KBM-7 (cell line): Measurements from ENCODE around the gene DENND1B.
"Not testable (repeated sequence)": the region's sequence is repeated elsewhere in the genome, so short reads cannot be mapped to it uniquely, and the experiment has no call there.

Experiments used
- DNase-seq: peaks from one replicate; pipeline ENCODE4 v3.0.0-alpha.2; 2015
- in situ Hi-C: fragments of 300-500 bp; cut with MboI; formaldehyde crosslinking; loops from 2 replicates; pipeline ENCODE4 v1.14.3; 2020; ENCODE audit warnings: low sequenced_read_pairs, low pct_unique_long_range_greater_than_20kb, mixed read lengths

Gene DENND1B

GRCh38 chr1:197763307-197763706, 12.0 kb downstream of the DENND1B start:
- in situ Hi-C loops, result no loop called here
- DNase-seq, result no peak

DNA sequence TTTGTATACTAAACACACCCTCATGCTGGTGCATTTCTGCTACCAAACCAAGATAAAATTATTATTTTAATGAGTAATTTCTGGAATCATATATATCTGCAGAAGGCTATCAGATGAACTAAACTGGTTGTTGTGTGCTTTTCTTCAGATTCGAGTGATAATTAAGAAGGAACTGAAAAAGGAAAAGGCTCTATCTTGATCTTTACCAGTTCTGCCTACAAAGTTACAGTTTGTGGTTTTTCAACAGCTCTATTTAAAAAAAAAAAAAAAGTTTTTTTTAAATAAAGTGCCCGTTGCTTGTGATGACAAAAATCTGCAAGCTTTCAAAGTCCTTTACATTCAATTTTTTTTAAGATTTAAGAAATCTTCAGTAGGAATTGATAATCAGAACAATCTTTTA, 13.6 kb downstream of the DENND1B start:
- peak; percentile 48 for DNase-seq
- in situ Hi-C loops, result no loop called here

DNA sequence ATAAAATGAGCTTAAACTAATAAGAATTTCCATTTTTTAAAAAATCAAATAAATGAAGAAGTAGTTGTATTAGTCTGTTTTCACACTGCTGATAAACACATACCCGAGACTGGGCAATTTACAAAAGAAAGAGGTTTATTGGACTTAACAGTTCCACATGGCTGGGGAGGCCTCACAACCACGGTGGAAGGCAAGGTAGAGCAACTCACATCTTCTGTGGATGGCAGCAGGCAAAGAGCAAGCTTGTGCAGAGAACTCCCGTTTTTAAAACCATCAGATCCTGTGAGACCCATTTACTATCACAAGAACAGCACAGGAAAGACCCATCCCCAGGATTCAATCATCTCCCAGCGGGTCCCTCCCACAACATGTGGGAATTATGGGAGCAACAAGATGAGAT, 19.7 kb downstream of the DENND1B start:
- DNase-seq, in situ Hi-C loops: not testable (repeated sequence)

GRCh38 chr1:197752652-197753164, 22.6 kb downstream of the DENND1B start:
- in situ Hi-C loops, DNase-seq: not testable (repeated sequence)

DNA sequence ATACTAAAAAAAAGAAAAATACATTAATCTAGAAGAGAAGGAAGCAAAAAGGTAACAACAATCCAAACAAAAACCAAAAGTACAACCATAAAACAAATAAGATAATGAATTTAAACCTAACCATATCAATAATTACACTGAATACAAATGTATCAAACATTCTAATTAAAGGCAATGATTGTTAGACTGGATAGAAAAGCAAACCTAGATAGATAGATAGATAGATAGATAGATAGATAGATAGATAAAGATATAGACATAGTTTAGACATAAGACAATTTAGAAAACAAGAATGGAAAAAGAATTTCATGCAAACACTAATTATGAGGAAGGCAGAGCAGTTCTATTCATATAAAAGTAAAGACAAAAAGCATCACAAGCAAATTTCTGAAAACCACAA, 24.9 kb downstream of the DENND1B start:
- in situ Hi-C loops, result no loop called here
- DNase-seq, result no peak

GRCh38 chr1:197745911-197746310, 29.4 kb downstream of the DENND1B start:
- in situ Hi-C loops, result no loop called here
- no peak for DNase-seq

- DNase-seq, result no peak
- in situ Hi-C loops, result no loop called here
These were observed 30.3 kb downstream of the DENND1B start for GRCh38 chr1:197744979-197745378.

- DNase-seq, result no peak
- in situ Hi-C loops, result no loop called here
These were observed 31.7 kb downstream of the DENND1B start for GRCh38 chr1:197743578-197743977.

DNA sequence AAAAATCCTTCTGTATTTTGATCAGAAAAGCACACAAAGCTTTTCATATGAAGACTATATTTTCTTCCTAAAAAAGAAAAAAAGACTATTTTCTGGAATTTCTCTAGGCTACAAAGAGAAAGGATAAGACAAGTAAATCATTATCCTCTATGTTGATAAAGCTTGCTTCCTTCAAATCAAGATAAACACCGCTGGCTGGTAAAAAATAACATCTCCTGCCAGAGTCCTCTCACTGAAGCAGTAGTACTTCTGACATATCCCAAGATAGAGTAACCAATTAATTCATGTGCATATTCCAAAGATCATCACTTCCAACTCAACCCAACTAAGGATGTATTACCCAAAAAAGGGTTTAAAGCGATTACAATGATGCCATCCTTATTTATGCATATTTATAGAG, 34.3 kb downstream of the DENND1B start:
- DNase-seq, result no peak
- in situ Hi-C loops, result no loop called here

- DNase-seq, result no peak
- in situ Hi-C loops, result no loop called here
These were observed 36.4 kb downstream of the DENND1B start for GRCh38 chr1:197738927-197739326.

DNA sequence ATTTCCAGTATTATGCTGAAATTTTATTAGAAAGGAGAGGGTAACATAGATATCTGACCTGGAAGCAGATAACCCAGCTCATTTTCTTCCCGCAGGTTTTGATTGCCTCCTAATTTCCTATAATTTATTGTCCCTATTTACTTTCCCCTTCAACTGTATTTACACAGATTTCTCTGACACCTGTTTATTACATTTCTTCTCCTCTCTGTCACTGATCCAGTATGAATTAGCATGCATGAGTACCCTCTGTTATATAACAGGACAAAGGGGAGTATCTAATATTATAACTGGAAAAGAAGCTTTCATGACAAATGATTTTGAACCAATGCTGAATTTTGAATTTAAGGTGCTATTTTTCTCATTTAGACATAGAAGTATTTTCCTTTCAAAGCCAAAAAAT, 37.4 kb downstream of the DENND1B start:
- in situ Hi-C loops, result no loop called here
- no peak for DNase-seq

DNA sequence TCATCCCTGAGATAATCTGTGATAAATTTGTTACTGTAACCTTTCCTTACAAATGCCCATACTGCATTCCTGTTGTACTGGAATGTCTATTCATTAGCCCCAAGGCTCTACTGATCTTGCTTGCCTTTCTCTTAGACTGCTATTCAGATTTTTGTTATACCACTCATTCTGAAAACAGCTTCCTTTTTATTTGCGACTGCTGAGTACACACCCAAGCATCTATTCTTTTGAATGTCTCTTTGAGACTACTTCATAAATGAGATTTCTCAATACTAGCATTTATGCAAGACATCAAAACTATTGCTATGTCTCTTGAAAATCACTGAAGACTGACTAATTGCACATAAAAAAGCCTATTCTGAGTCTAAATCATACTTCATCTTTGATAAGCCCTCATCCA, 38.6 kb downstream of the DENND1B start:
- in situ Hi-C loops, result no loop called here
- no peak for DNase-seq

GRCh38 chr1:197735461-197735860, 39.8 kb downstream of the DENND1B start:
- no peak for DNase-seq
- in situ Hi-C loops, result no loop called here

GRCh38 chr1:197733324-197733723, 42.0 kb downstream of the DENND1B start:
- in situ Hi-C loops, result no loop called here
- DNase-seq, result no peak

DNA sequence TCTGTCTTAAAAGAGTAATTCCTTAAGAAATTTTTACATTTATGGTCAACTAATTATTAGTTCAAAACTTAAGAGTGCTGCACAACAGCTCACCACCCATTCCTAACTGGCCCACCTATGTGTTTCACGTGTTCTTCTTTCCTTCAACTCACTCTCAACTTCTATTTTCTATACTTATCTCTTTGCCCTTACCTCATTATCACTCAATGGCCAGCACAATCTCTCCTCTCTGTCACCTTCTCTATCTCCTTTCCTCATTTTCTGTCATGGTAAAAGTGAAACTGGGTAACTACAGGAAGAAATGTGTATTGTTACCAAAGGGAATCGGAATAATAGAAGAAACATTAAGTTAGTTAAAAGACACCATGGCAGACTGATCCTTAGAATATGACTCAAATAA, 43.1 kb downstream of the DENND1B start:
- in situ Hi-C loops, result no loop called here
- DNase-seq, result no peak

DNA sequence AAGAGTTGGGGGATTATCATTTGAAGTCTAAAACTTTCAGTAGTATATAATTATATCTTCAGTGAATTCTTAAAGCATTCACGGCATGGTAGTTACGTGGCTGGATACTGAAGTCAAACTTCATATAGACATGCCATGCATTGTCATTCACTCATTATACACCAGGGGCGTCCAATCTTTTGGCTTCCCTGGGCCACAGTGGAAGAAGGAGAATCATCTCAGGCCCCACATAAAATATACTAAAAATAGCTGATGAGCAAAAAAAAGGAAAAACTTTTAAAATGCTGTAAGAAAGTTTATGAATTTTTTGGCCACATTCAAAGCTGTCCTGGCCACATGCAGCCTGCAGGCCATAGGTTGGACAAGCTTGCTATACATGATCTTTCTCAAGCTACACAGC, 43.8 kb downstream of the DENND1B start:
- in situ Hi-C loops, result no loop called here
- DNase-seq, result no peak

DNA sequence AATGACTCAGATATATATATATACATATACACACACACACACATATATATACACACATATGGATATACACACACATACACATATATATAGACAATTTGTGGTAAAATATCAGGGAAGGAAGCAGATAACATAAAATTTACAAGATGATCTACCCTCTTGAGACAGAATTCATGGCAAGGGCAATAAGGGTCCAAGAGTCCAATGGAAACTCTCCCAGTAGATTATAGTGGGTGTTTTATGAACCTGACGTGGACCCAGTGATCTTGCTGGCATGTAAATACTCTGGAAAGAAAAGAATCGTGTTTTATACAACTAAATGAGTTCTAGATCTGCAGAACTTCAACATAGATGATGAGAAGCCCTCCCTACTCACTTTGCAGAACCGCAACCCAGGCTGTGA, 49.3 kb downstream of the DENND1B start:
- in situ Hi-C loops, result no loop called here
- DNase-seq, result no peak

DNA sequence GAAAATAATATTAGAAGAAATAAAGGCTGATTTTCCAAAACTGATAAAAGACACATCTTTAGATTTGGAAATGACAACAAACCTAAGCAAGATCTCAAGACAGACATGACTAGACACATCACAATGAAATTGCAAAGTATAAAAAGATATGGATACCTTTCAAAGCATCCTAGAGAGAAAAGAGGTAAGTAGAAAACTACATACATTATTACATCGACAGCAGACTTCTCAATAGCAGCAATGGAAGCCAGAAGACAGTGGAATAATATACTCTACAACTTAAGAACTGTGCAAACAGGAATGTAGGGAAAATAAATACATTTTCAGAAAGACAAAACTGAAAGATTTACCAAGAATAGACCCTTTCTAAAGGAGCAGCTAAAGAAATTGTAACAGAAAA, 50.2 kb downstream of the DENND1B start:
- in situ Hi-C loops, result no loop called here

GRCh38 chr1:197715806-197716205, 59.5 kb downstream of the DENND1B start:
- no peak for DNase-seq
- in situ Hi-C loops, result no loop called here

More for the DNA sequence above, 50.2 kb downstream of the DENND1B start:
- peak; percentile 18 for DNase-seq

- in situ Hi-C loops, result no loop called here
- peak; percentile 41 for DNase-seq
These were observed 68.7 kb downstream of the DENND1B start for GRCh38 chr1:197706601-197707000.

GRCh38 chr1:197705941-197706340, 69.3 kb downstream of the DENND1B start:
- in situ Hi-C loops, result no loop called here
- DNase-seq, result no peak

DNA sequence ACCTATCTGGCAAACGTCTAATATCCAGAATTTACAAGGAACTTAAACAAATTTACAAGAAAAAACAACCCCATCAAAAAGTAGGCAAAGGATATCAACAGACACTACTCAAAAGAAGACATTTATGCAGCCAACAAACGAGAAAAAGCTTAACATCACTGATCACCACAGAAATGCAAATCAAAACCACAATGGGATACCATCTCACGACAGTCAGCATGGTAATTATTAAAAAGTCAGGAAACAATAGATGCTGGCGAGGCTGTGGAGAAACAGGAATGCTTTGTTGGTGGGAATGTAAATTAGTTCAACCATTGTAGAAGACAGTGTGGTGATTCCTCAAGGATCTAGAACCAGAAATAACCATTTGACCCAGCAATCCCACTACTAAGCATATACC, 74.6 kb downstream of the DENND1B start:
- in situ Hi-C loops, result not testable (repeated sequence)

More for the DNA sequence above, 74.6 kb downstream of the DENND1B start:
- DNase-seq, result not testable (repeated sequence)
